GM19397 (cell line): Measurements from ENCODE around the gene RASSF5.
A peak's percentile ranks its signal among the peaks of the same experiment; 100 is the strongest.

ENCODE experiments used
- ATAC-seq: cut with Tn5 transposase; IDR thresholded peaks from one replicate; pipeline ENCODE4 v1.9.1; 2021; ENCODE audit warnings: mild to moderate bottlenecking, moderate library complexity; ENCODE audit not compliant: unreplicated experiment

The RASSF5 gene

DNA sequence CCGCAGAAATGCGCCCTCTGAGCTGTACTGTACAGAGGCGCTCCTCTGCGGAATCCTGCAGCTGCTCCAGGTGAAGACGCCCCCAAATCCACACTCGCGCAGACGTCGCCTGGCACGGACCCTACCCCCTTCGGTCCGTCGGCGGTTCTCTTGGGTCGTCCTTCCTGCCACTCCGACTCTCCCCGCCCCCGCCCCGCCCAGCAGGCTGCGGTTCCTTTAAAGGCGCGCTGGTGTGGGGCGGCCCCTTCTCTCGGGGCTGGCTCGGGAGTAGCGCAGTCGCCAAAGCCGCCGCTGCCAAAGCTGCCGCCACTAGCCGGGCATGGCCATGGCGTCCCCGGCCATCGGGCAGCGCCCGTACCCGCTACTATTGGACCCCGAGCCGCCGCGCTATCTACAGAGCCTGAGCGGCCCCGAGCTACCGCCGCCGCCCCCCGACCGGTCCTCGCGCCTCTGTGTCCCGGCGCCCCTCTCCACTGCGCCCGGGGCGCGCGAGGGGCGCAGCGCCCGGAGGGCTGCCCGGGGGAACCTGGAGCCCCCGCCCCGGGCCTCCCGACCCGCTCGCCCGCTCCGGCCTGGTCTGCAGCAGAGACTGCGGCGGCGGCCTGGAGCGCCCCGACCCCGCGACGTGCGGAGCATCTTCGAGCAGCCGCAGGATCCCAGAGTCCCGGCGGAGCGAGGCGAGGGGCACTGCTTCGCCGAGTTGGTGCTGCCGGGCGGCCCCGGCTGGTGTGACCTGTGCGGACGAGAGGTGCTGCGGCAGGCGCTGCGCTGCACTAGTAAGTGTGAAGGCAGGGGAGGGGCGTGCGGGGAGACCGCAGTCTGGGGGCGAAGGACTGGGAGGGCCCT lies at the start of gene RASSF5:
Gene RASSF5 (plus strand): TSS at position 248 of the 846 bp plus-strand sequence. CDS start 72 bp downstream, at position 320.
- ATAC-seq: peak; percentile 61

DNA sequence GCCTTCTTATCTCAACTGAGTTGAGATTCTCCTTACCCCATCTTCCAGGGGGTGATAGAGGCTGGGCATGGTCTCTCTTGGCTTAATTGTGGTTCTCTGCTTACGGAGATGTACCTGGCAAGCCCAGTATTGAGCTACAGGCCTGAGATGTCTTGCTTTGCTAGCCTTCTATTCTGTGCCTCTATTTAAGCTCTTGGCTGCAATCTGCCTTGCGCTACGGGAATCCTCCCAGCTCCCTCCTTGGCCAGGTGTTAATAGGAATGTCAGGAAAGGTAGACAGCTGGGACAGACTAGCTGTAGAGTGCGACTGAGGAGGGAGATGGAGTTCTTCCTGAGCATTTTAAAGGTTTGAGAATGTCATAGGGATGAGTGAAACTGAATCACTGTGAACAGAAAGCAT lies 47.6 kb upstream of the RASSF5 start:
- no peak for ATAC-seq

DNA sequence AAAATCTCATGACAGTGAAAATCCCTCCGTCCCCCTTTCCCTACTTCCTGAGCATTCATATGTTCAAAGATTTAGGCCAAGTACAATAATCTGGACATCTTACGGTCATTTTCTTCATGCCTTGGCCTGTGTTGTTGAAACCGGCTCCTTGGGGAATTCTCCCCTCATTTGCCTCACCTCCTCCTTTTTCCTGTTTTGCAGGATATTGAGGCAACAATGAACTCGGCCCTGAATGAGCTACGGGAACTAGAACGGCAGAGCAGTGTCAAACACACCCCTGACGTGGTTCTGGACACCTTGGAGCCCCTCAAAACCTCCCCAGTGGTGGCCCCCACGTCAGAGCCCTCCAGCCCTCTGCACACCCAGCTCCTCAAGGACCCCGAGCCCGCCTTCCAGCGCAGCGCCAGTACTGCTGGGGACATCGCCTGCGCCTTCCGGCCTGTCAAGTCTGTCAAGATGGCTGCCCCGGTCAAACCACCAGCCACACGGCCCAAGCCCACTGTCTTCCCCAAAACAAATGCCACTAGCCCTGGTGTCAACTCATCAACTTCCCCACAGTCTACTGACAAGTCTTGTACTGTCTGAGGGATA lies 46.4 kb upstream of the RASSF5 start:
- no peak for ATAC-seq

DNA sequence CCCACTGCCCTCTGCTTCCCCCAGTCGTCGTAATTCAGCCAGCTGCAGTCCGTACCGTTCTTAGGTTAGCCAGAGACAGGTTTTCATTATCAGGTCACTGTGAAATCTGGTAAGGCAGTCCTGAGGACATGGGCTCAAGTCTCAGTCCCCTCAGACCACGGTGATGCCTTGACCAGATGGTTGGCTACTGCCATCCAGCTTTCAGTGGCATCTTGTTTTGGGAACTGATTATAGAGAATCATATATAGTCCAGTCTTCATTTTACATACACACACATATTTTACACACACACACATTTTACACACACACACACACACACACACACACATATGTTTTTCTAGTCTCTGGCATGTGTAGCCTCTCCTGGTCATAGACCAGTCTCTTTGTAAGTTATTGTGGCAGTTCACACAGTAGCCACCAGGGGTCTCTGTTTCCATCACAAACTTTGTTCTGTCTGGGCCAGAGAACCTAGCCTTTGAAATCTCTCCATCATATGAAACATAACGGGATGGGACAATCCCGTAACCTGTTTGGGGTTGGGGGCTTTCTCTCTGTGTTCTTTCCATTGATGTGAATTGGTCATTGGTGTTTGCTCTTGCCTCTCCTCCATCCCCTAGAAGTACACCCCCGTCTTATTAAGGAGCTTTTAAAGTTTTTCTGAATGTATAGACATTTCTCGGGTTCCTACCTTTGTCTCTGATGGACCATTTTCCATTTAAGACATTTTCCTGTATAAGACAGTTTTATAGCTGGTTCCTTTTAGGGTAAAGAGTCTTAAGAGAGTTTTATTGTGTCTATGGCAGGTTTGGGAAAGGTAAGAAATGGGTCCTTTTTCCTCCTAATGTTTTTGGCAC lies 45.5 kb upstream of the RASSF5 start:
- ATAC-seq: no peak

DNA sequence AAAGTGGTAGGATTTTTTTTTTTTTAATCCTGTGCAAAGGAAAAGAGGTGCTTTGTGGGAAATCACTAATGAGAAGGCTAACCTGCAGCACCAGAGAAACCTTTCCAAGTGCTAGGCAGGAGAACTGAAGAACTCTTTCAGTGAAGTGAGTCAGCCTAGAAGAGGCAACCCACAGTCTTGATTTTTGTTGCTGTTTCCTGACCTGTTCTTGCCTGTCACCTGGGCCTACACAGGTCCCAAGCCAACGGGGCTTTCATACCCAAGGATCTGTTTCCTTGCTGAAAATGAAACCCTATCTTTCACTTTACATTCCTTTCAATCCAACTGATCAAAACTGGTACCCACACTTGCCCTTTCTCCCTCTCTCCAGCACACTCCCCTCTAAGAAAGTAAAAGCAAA lies 44.2 kb upstream of the RASSF5 start:
- ATAC-seq: no peak

DNA sequence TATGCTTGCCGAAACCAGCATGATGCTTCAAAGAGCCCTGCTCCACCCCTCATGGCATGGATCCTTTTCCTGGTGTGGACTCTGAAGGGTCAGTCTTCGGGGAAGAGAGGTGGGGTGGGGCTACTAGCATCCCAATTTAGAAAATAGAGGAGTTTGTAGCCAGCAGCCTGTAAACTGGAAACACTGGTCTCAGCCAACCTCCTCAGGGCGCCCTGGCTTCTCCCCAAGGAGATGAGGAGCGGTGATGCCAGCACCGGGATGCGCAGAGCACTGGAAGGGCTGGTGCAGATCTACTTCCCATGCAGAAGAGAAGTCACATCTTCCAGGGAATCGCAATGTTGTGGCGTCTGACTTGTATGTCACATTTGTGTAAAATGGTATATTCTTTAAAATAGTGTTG lies 43.4 kb upstream of the RASSF5 start:
- no peak for ATAC-seq

DNA sequence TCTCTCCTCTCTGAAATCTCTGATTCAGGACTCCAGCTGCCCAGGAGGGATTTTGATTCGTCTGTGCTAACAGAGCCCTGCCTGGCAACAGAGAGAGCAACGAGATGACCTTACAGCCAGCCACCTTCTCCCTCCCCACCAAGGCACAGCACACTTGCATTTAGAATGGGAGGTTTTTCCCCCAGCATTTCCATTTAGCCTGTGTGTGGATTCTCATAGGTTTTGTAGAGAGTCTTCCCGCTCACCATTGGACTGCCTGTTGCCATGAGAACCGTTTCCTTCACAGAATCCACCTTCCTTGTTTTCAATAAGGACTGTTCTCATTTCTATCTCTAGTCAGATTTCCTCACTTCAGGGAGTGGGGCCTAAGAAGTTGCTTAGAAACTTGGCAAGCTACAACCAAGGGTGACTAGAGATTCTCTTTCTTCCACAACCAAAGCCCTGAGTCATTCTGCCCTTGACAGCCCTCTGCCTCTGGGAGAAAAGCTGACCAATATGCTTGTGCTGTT lies 42.8 kb upstream of the RASSF5 start:
- no peak for ATAC-seq

- ATAC-seq: no peak
These were observed 41.4 kb upstream of the RASSF5 start for GRCh38 chr1:206465951-206466350.

- no peak for ATAC-seq
These were observed 40.3 kb upstream of the RASSF5 start for GRCh38 chr1:206466840-206467649.

DNA sequence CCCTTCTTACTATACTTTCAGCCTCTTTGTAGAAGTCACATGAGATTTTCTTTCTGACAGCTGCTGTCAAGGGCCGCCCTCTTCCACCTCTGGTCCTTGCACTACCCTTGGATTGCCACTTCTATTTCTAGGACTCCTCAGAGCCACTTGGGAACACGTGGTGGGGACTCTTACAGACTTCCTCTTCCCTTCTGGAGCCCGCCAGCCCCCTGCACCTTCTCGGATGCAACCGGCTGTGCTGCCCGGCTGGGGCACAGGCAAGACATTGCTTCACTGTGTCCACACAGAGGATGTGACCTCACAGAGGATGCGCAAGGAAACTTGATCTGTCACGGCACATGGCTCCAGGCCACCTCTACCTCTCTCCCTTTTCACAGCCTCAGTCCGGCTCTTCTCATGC lies 39.4 kb upstream of the RASSF5 start:
- ATAC-seq: no peak

GRCh38 chr1:206468571-206468970 lies 38.8 kb upstream of the RASSF5 start:
- ATAC-seq: no peak

GRCh38 chr1:206469411-206469932 lies 37.9 kb upstream of the RASSF5 start:
- ATAC-seq: no peak

GRCh38 chr1:206469933-206470691 lies 37.2 kb upstream of the RASSF5 start, which contains the start of gene IKBKE:
Gene IKBKE, plus strand, starts transcription at chr1:206470476. Its CDS starts 2,752 bp downstream, at chr1:206473228.
- ATAC-seq: peak; percentile 42

GRCh38 chr1:206470692-206471414 lies 36.5 kb upstream of the RASSF5 start:
- ATAC-seq: peak; percentile 35

GRCh38 chr1:206471415-206471801 lies 35.9 kb upstream of the RASSF5 start:
- ATAC-seq: peak; percentile 23

- no peak for ATAC-seq
These were observed 35.3 kb upstream of the RASSF5 start for GRCh38 chr1:206472024-206472423.

GRCh38 chr1:206472454-206472853 lies 34.9 kb upstream of the RASSF5 start:
- no peak for ATAC-seq

DNA sequence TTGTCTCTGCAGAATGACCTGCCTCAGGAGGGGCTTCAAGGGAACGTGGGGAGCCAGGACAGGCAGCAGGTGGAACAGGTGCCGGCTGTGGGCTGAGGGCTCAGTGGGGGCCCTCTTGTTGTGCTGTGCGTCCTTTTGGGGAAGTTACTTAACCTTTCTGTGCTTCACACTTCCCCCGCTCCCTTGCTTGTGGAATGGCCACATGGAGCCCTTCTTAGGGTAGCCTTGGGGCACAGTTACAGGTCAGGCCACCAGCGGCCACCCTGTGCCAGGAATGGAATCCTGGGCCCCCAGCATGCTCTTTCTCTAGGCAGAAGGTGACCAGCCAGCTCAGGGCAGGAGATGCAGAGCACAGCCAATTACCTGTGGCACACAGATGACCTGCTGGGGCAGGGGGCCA lies 34.4 kb upstream of the RASSF5 start:
- ATAC-seq: no peak

GRCh38 chr1:206476058-206476457 lies 31.3 kb upstream of the RASSF5 start:
- no peak for ATAC-seq
